NCI-H146 (cell line): ENCODE results near the gene SLC24A3.

Source experiments
- DNase-seq: peaks from one replicate; lab custom pipeline; 2025; lab: John Stamatoyannopoulos, UW

Gene SLC24A3

DNA sequence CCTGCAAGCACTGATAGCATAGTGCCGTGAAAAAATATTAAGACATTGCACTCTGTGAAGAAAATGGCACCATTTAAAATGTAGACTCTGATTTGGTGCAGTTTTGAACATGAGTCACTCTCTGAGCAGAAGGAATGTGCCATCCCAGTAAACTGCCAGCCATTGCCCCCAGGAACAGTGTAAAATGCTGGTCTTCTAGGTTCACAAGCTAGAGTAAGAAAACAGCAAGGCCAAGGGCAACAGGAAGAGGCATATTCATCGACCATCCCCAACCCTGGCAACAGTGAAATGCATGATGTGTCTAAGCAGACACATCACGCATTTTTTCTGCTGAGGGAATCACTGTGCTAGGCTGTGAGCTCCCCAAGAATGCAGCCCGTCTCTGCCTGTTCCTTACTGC is 382.5 kb downstream of the SLC24A3 start:
- DNase-seq = no peak

DNA sequence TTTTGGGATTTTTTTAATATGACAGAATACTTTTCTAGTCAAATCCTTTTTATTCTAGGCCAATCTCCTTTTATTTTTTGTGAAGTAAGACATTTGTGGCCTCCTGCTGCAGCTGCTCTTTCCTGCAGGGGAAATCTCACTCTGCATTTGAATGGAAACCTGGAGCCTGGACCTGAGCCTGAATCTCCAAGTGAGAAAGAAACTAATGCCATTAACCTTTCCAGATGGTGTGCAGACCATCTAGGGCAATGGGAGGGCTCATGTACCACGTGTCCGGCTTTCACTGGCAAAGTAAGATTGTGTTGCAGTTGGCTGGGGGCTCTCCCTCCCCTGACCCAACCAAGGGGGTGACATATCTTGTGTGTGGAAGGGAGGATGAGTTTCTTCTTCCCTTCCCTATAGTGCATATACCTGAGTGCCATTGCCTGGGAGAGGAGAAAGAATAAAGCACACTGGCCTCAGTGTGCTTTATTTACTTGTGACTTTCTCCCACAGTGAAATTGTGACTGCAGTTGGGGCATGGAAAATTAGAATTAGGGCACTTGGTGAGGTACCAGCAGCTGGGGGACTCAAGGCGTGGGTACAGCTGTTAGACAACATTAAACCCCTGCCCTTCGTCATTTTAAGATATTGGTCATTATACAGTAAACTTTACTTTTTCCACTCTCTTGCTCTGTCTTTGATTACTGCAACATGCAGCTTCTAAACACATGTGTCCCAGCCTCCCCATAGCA is 385.8 kb downstream of the SLC24A3 start:
- no peak for DNase-seq

GRCh38 chr20:19599200-19599599 is 386.8 kb downstream of the SLC24A3 start:
- no peak for DNase-seq

DNA sequence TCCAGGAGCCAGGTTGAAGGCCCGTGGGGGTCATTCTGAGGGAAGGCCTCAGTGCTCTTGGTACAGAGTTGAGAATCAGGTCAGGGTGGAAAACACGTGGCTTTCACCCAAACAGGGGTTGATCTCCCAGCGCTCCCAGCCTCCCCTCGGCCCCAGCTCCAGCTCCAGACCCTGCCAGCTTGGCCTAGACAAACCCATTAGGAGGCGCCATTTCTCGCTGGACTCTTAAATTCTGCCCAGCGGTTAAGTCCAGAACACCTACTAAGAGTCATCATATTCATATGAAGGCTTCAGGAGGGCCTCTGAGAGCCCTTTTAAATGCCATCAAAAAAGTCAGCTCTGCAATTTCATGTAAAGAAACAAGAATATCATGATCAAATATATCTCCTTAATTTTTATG is 387.6 kb downstream of the SLC24A3 start:
- no peak for DNase-seq

DNA sequence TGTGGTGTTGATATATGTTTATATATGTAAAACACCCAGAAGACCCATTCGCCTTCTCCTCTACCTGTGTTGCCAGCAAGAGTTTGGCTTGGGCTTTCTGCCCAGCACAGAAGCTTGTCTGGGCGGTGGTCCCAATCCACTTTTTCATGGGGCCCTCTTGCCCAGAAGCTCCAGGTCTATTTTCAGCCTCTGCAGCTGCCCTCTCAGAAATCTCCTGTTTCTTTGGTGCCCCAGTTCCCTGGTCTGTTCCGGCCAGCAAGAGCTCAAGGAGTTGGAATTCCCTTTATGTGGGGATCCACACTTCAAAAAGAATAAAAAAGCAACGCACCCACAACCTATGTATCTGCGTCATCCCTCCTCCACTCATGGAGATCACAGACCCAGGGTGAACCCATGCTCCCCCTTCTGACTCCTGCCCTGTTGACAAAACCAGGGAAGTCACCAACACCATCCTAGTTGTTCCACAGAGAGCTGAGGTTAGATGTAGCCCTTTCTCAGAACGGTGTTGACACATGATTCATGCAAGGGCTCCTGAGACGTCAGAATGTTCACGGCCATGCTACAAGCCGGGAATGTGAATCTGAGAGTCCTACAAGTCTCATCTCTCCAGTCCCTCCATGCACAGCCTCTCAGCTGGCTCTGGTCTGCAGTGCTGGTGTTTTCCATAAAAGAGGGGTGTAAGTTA is 388.8 kb downstream of the SLC24A3 start:
- no peak for DNase-seq

DNA sequence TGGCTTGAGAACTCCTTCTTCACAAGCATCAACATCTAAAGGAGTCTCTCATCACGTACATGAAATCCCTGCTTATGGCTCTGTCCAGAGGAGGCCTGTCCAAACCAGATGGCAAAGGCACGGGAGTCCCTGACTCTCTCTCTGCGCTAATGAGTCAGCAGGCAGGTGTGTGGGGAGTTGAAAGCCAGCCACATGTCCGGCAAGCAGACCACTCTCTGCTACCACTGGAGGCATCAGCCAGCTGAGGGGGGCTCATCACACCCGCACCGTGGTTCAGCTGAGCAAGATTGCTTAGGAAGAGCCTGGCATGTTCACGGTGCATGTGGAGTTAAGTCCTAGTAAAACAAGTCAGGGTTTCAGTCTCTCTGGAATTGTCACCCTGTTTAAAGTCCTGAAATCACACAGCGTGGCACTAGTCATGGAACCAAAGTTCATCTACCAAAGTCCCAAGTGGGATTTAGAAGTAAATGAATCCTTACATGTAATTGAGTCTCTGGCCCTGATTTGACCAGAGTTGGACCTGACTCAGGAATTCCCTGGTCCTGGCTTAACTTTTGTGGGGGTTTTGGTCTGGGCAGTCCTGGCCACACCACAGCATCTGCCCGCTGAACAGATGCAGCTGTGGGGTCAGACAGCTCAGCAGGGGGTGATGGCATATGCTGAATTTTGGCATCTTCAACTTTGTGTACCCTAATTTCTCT is 390.4 kb downstream of the SLC24A3 start:
- peak; percentile 85 for DNase-seq

GRCh38 chr20:19603376-19603750 is 390.9 kb downstream of the SLC24A3 start:
- peak; percentile 93 for DNase-seq

DNA sequence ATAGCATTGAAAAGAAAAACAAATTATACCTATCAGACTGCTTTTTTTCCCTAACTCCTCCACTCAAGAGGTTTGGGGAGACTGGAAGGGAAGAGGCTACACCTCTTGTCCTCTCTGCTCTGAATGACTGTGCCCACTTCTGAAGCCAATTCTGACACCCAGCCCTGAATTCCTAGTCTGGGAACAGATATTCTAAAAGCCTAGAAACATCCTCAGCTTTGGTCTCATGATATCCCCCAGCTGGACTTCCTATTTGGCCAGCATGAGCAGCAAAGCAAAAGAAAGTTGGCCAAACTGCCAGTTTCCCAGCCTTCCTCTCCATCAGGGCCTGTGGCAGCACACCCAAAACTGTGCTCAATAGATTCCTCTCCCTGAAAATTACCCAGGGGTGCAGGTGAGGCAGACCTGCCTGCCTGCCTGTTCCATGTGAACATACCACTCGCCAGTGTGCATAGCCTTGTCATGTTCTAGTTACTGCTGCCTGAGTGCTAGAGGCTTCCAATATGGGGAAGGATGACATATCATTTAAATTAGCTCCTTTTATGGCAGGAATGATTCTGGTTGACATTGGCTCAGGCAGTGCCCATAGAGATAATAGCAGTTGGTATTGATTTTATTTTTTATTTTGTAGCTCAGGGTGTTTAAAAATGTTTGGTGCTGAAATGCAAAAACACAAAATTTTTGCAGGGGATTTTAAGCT is 393.5 kb downstream of the SLC24A3 start:
- no peak for DNase-seq

- DNase-seq = no peak
Observed at GRCh38 chr20:19609642-19610223, 397.3 kb downstream of the SLC24A3 start.

DNA sequence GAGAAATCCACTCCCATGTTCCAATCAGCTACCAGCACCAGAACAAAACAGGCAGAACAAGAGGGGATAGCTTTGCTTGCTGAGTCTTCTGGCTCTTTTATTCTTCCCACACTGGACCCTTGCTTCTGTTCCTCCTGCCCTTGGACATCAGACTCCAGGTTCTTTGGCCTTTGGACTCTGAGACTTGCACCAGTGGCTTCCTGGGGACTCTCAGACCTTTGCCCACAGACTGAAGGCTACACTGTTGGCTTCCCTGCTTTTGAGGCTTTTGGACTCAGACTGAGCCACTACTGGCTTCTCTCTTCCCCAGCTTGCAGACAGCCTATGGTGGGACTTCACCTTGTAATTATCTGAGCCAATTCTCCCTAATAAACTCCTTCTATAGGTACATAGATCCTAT is 403.2 kb downstream of the SLC24A3 start:
- DNase-seq = no peak

DNA sequence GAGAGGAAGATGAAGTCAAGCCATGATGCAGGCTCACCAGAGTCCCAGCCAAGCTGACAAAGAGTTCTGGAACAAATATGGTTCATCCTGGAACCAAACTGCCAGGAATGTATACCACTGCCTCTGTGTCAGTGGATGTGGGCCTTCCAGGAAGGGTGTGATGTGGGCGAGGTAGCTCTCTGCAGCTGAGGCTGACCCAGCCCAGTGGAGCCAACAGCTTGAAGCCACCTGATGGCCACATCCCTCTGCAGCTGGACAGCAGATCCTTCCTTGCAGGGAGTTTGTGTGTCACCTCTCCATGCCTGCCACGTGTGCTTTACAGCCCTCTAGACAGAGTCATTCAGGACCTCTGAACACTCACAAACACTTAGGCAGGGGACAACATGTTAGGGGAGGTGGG is 403.6 kb downstream of the SLC24A3 start:
- no peak for DNase-seq

DNA sequence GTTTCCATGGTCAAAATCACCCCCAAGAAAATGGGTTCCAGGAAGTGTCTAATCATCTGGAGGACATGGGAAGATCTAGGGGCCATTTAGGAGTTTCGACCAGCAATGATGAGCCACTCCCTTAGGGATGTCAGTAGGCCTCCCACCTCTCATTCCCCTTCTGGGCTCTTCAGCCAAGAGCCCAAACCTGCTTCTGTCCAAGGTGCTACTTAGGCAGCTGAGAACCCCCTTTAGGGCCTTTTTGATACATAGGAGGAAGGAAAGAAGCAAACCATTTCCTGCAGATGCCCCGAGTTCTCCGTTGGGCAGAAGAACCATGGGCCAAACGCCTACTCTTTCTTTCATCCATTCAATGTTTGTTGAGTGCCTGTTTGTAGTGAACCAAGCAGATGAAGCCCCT is 404.2 kb downstream of the SLC24A3 start:
- DNase-seq = no peak

- DNase-seq = no peak
Observed at GRCh38 chr20:19617256-19617655, 404.8 kb downstream of the SLC24A3 start.

GRCh38 chr20:19618711-19619110 is 406.3 kb downstream of the SLC24A3 start:
- no peak for DNase-seq

- DNase-seq = no peak
Observed at GRCh38 chr20:19619904-19620430, 407.5 kb downstream of the SLC24A3 start.

DNA sequence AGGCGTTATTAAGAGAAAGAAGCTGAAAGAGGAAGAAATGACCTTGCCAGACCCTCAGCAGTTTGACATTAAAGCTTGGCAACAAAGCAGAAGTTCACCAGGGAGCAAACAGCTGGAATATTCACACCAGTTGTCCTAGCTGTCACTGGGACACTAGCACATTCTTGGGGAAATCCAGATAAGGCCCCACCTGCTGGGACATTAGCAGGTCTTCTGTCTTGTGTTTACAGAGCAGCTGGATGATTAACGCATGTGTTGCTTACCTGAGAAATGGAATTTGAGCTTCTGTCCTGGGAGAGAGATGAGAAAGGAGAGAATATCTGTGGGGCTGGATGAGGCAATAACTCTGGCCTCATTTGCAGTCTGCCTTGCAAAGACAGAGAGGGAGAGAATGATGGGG is 408.0 kb downstream of the SLC24A3 start:
- peak; percentile 83 for DNase-seq

GRCh38 chr20:19621072-19621471 is 408.6 kb downstream of the SLC24A3 start:
- DNase-seq = peak; percentile 41

DNA sequence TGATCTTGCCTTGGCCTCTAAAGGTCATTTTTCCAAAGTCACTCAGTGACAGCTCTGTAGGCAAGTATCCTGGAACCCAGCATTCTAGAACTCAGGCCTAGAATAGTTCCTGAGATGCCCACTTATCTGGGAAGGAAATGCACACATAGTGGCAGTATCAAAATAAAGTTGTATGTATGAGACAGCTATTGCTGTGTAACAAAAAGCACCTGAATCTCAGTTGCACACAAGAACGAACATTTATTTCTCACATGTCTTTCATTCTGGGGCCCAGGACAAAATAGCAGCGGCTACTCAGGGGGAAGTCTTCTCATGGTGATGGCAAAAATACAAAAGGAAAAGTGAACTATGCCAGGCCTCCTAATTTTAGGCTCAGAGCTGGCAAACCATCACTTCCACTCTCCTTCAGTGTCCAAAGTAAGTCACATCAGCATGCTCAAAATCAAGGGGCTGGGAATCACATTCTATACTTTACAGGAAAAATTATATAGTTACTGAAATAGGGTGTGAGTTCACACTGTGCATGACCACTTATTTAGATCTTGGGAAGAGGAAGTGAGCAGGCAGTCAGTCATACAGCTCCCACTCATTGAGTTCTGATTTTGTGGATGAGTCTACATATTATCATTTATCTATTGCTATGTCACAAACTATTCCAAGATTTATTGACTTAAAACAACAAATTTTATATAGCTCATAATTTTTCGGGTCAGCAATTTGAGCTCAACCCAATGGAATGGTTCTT is 412.0 kb downstream of the SLC24A3 start:
- no peak for DNase-seq

GRCh38 chr20:19625426-19625825 is 413.0 kb downstream of the SLC24A3 start:
- DNase-seq = no peak

DNA sequence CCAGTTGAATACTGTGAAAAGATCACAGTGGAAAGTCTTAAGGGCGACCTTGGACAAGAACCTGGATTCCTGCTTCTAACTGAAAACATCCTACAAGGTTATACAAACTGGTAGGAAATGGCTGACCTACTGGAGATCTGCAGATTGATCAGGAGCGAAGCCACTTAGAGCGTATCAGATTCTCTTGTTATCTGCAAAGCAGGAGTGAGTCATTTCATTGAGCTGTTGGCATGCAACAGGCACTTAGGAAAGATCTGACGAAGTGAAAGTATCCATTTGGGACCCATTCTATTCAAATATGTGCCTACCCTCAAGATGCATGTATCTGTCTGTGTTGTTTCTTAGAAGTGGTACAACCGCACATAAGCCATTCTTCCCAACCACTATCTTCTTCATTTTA is 414.5 kb downstream of the SLC24A3 start:
- DNase-seq = no peak

DNA sequence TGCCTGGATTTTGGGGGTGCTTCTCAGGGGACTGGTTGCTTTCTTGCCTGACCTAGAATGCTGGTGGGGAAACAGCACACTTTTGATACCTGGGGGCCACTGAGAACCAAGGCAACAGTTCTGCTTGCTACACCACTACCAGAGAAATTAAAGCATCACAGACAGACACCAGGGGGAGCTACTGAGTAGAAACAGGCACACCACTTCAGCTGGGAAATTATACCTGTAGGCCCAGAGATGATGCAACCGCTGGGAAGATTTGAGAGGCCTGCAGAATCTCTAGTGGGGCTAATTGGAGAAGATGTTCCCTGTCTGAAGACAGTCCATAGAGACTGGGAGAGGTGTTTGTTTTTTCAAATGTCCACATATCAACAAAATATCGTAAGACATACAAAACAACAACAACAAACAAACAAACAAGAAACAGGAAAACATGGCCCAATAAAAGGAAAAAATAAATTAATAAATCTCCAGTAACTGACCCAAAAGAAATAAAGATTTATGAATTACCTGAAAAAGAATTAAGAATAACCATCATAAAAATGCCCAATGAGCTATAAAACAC is 416.2 kb downstream of the SLC24A3 start:
- peak; percentile 76 for DNase-seq
